Thoracic aorta (tissue), 2 donors: ENCODE data around the gene APC2. TPM values are rescaled to one million over a fixed set of nuclear protein-coding genes. Genes with fewer than 3 reads are reported as not detected.

ENCODE experiments used
- ATAC-seq: fragments of 150-250 bp; one replicate; pipeline ENCODE4 v1.8.0; 2017; ENCODE audit warnings: low read depth; ENCODE audit not compliant: insufficient number of reproducible peaks, low FRiP score
- DNase-seq: peaks from one replicate; pipeline ENCODE4 v3.0.0-alpha.2; 2020; ENCODE audit warnings: low spot score
- H3K27ac ChIP-seq, 2 donors: fragments of 200-600 bp; sonication (generic); 1 replicate in 1 of 2; 2 replicates in 1 of 2; pipeline ENCODE4 v1.5.1; 2016; ENCODE audit warnings: mild to moderate bottlenecking in 2 of 2, moderate library complexity in 2 of 2
- H3K27me3 ChIP-seq: fragments of 200-600 bp; sonication (generic); replicated peaks from 2 replicates; pipeline ENCODE4 v1.6.0; 2016; ENCODE audit warnings: mild to moderate bottlenecking; ENCODE audit not compliant: insufficient read depth
- H3K36me3 ChIP-seq: fragments of 200-600 bp; sonication (generic); one replicate; pipeline ENCODE4 v1.5.1; 2016
- H3K4me1 ChIP-seq, 2 donors: fragments of 200-600 bp; sonication (generic); 1 replicate in 1 of 2; 2 replicates in 1 of 2; pipeline versions ENCODE4 v1.5.1 to v1.6.0; 2016; ENCODE audit warnings: low read depth in 2 of 2, mild to moderate bottlenecking in 1 of 2; ENCODE audit not compliant: control insufficient read depth in 1 of 2
- H3K4me3 ChIP-seq: fragments of 200-600 bp; sonication (generic); 2 replicates; pipeline ENCODE4 v1.5.1; 2016; ENCODE audit warnings: mild to moderate bottlenecking
- H3K9me3 ChIP-seq: fragments of 200-600 bp; sonication (generic); 2 replicates; pipeline ENCODE4 v1.5.1; 2016
- CTCF ChIP-seq: fragments of 200-600 bp; sonication (generic); IDR thresholded peaks from one replicate; pipeline ENCODE4 v1.5.1; 2019; ENCODE audit warnings: antibody characterized with exemption
- total RNA-seq, 2 donors: library from RNA; depleted of rRNA; stranded (reverse); fragments of >200 nt; gene quantifications; one replicate each; pipeline versions ENCODE4 v1.1.0 to v1.2.3, GENCODE V29; 2016

APC2 gene
- total RNA-seq, 2 donors from 2014 or later = 0.41 to 0.78 TPM

GRCh38 chr19:1452802-1453524 lies 3.0 kb downstream of the APC2 start:
- Histone ChIP-seq H3K27ac (no peak overlapping the region), H3K36me3 (no peaks in the 10 kb centered on the region), H3K4me1 (peaks cover 10 to 36% of the 10 kb centered on the region in 2 donors)

DNA sequence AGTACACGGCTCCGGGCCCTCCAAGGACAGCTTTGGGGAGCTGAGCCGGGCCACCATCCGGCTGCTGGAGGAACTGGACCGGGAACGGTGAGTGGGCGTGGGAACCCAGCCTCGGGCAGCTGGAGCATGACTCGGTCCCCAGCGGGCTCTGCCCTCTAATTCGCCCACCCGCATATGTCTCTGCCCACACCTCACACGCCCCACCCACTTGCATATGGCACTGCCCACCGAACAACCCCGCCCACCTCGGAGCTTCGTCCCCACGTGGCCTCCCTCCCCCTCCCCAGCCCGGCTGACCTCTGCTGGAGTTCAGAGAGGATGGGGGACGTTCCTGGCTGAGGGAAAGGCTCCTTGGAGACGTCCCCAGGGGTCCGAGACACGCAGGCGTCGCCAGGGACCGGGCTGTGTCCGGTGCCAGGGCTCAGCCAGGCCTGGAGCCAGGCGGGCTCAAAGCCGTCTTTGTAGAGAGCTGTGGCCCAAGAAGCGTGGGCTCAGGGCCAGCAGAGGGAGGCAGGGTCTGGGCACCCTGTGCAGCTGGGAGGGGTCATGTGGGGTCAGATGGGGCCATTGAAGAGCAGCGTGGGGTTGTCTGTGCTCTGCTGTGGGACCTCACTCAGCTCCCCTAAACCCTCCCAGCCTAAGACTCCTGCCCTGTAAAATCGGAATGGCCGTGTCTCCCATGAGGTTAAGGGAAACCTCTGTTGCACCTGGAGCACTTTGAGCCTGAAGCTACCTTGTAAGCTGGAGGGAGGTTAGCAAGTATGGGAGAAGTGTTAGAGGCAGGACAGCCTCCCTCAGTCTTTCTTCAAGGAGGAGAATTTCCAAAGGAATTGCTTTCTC lies 3.8 kb downstream of the APC2 start:
- Histone ChIP-seq H3K4me1 (peaks cover 10 to 36% of the 10 kb centered on the region in 2 donors), H3K4me3 (peak overlapping the region; percentile 18), H3K27ac (no peak overlapping the region), H3K27me3 (peaks cover 17% of the 10 kb centered on the region), H3K36me3 (no peaks in the 10 kb centered on the region), H3K9me3 (no peaks in the 10 kb centered on the region)
- ATAC-seq (no peak), DNase-seq (no peak)
- no peak for TF ChIP-seq CTCF

More at GRCh38 chr19:1452802-1453524, 3.0 kb downstream of the APC2 start:
- ATAC-seq = no peak
- no peak for TF ChIP-seq CTCF
- Histone ChIP-seq H3K27me3 (peaks cover 17% of the 10 kb centered on the region), H3K9me3 (no peaks in the 10 kb centered on the region), H3K4me3 (no peak overlapping the region)
- no peak for DNase-seq

GRCh38 chr19:1455002-1455335 lies 5.0 kb downstream of the APC2 start:
- no peak for TF ChIP-seq CTCF
- no peak for ATAC-seq

GRCh38 chr19:1455336-1456120 lies 5.6 kb downstream of the APC2 start:
- Histone ChIP-seq H3K36me3 (no peaks in the 10 kb centered on the region), H3K9me3 (no peaks in the 10 kb centered on the region), H3K27me3 (peaks cover 6% of the 10 kb centered on the region), H3K4me1 (peaks cover 10 to 36% of the 10 kb centered on the region in 2 donors), H3K4me3 (no peak overlapping the region), H3K27ac (no peak overlapping the region)
- TF ChIP-seq CTCF = no peak
- DNase-seq (peak; percentile 14), ATAC-seq (no peak)

More at GRCh38 chr19:1455002-1455335, 5.0 kb downstream of the APC2 start:
- Histone ChIP-seq H3K4me3 (no peak overlapping the region), H3K36me3 (no peaks in the 10 kb centered on the region), H3K27me3 (peaks cover 12% of the 10 kb centered on the region), H3K9me3 (no peaks in the 10 kb centered on the region), H3K4me1 (peaks cover 10 to 36% of the 10 kb centered on the region in 2 donors), H3K27ac (no peak overlapping the region)
- no peak for DNase-seq
